Spleen (tissue), 11 donors: ENCODE results near the gene CCNI2. TPM values are rescaled to one million over a fixed set of nuclear protein-coding genes. Genes with fewer than 3 reads are reported as not detected.

Source experiments
- DNase-seq: peaks from one replicate; pipeline ENCODE4 v3.0.0-alpha.2; 2020
- H3K27ac ChIP-seq, 8 donors: fragments of 200-600 bp; sonication (generic) in 7 of 8; 1 replicate in 4 of 8; 2 replicates in 4 of 8; pipeline versions ENCODE4 v1.5.0 to v1.8.0; 2016 to 2021; ENCODE audit warnings: inconsistent platforms in 4 of 8, mild to moderate bottlenecking in 4 of 8, moderate library complexity in 1 of 8
- H3K27me3 ChIP-seq, 7 donors: fragments of 200-600 bp; sonication (generic) in 6 of 7; replicated peaks in 1 of 7; 1 replicate in 4 of 7; 2 replicates in 3 of 7; pipeline versions ENCODE4 v1.5.0 to v1.8.0; 2016 to 2021; ENCODE audit warnings: inconsistent platforms in 3 of 7, mild to moderate bottlenecking in 1 of 7
- H3K36me3 ChIP-seq, 6 donors: fragments of 200-600 bp; sonication (generic) in 5 of 6; 1 replicate in 4 of 6; 2 replicates in 2 of 6; pipeline versions ENCODE4 v1.5.0 to v1.8.0; 2016 to 2021; ENCODE audit warnings: inconsistent platforms in 2 of 6
- H3K4me1 ChIP-seq, 6 donors: fragments of 200-600 bp; sonication (generic) in 5 of 6; 1 replicate in 3 of 6; 2 replicates in 3 of 6; pipeline versions ENCODE4 v1.5.0 to v1.8.0; 2016 to 2021; ENCODE audit warnings: inconsistent platforms in 3 of 6
- H3K4me3 ChIP-seq, 8 donors: fragments of 200-600 bp; sonication (generic) in 7 of 8; 1 replicate in 4 of 8; 2 replicates in 4 of 8; pipeline versions ENCODE4 v1.5.0 to v1.8.0; 2016 to 2021; ENCODE audit warnings: inconsistent platforms in 4 of 8, mild to moderate bottlenecking in 4 of 8, moderate library complexity in 2 of 8
- H3K9me3 ChIP-seq, 8 donors: fragments of 200-600 bp; sonication (generic) in 7 of 8; 1 replicate in 4 of 8; 2 replicates in 4 of 8; pipeline versions ENCODE4 v1.5.0 to v1.8.0; 2016 to 2021; ENCODE audit warnings: inconsistent platforms in 4 of 8
- CTCF ChIP-seq, 11 experiments: fragments of 200-600 bp in 7 of 11; fragments of 450-650 bp in 4 of 11; sonication (generic) in 4 of 11; IDR thresholded peaks in 8 of 11; conservative IDR thresholded peaks in 3 of 11; 1 replicate in 7 of 11; 2 replicates in 4 of 11; pipeline versions ENCODE4 v1.4.0 to v1.8.0; 2016 to 2021; ENCODE audit warnings: antibody characterized with exemption in 11 of 11, inconsistent platforms in 4 of 11, mild to moderate bottlenecking in 1 of 11
- POLR2A ChIP-seq, 3 donors: fragments of 450-650 bp; IDR thresholded peaks; one replicate each; pipeline ENCODE4 v1.5.1; 2017; ENCODE audit warnings: antibody characterized with exemption in 3 of 3, mild to moderate bottlenecking in 1 of 3
- POLR2AphosphoS5 ChIP-seq, 3 donors: sonication (generic); formaldehyde crosslinking; IDR thresholded peaks; one replicate each; pipeline ENCODE4 v1.5.1; 2017; ENCODE audit warnings: antibody characterized with exemption in 3 of 3
- WGBS, 5 donors: extraction: QIAGEN DNeasy Blood & Tissue Kit in 3 of 5; methylation state at CpG; one replicate each; pipeline versions ENCODE4 v1.1.5 to v1.1.7; 2013 to 2018; 5-methylcytosine and 5-hydroxymethylcytosine counted together
- intact Hi-C: fragments of 100-400 bp; cut with DNase I; formaldehyde crosslinking; loops from one replicate; pipeline ENCODE4 v1.15.0; 2023; ENCODE audit warnings: low total_unique reads
- polyA plus RNA-seq, 3 donors: library from polyadenylated mRNA; stranded (reverse); fragments of 200-250 nt; gene quantifications; one replicate each; pipeline ENCODE4 v1.2.1, GENCODE V29; 2013
- total RNA-seq, 7 donors: library from RNA; depleted of rRNA in 3 of 7; stranded (reverse); fragments of >200 nt in 3 of 7; fragmentation: NEBNext Ultra II Directional in 4 of 7; extraction: Animal tissue kit (Norgen Biotek cat#: 25700) in 4 of 7; gene quantifications; one replicate each; pipeline versions ENCODE4 v1.1.0 to v1.2.1, GENCODE V29; 2016 to 2021
- donor health status: healthy with polysubstance abuse.
- donor health status: DM: no; HTN: no; CAD: no; lungs with moderate emphysema.
- donor health status: DM: no; HTN: no; CAD: no.
- donor health status: Bipolar disorder and iron deficiency.
- donor health status: healthy.
- donor health status: DM: no; HTN: no; CAD: no.
- donor health status: DM: yes; HTN: yes; CAD: no.

Gene CCNI2
- total and polyA plus RNA-seq, 10 donors = 0.19 to 5.2 (median 0.98) TPM

GRCh38 chr5:132791026-132791425, 43.8 kb downstream of the CCNI2 start:
- TF ChIP-seq POLR2AphosphoS5 (IDR thresholded peaks at IDR 0.05) = no peak
- no peak for TF ChIP-seq POLR2A (IDR thresholded peaks at IDR 0.05)
- no peak for TF ChIP-seq CTCF (IDR thresholded peaks at IDR 0.05 in 8 of 11, conservative IDR thresholded peaks at IDR 0.05 in 3 of 11)
- intact Hi-C loops = no loop called here

GRCh38 chr5:132797651-132798050, 50.4 kb downstream of the CCNI2 start:
- H3K9me3 ChIP-seq = no peaks in the 10 kb centered on the region

More at GRCh38 chr5:132791026-132791425, 43.8 kb downstream of the CCNI2 start:
- no peak overlapping the region for H3K4me3 ChIP-seq
- H3K4me1 ChIP-seq = no peaks in the 10 kb centered on the region
- DNase-seq = no peak
- no peak overlapping the region for H3K27ac ChIP-seq
- 95 to 98% (median 95%) methylated on average over 3 of the region's 3 CpGs for WGBS, 5 donors
- H3K36me3 ChIP-seq = no peaks in the 10 kb centered on the region
- H3K27me3 ChIP-seq = no peaks in the 10 kb centered on the region
- no peaks in the 10 kb centered on the region for H3K9me3 ChIP-seq

GRCh38 chr5:132799392-132799791, 52.2 kb downstream of the CCNI2 start:
- intact Hi-C loops = no loop called here
- no peak for TF ChIP-seq POLR2A (IDR thresholded peaks at IDR 0.05)
- no peak for TF ChIP-seq POLR2AphosphoS5 (IDR thresholded peaks at IDR 0.05)
- TF ChIP-seq CTCF (IDR thresholded peaks at IDR 0.05 in 8 of 11, conservative IDR thresholded peaks at IDR 0.05 in 3 of 11) = no peak

More at GRCh38 chr5:132797651-132798050, 50.4 kb downstream of the CCNI2 start:
- intact Hi-C loops = no loop called here
- H3K36me3 ChIP-seq = no peaks in the 10 kb centered on the region
- DNase-seq = no peak
- no peak overlapping the region for H3K4me3 ChIP-seq
- WGBS, 5 donors = 72 to 91% (median 79%) methylated on average over 2 of the region's 2 CpGs
- H3K4me1 ChIP-seq = no peaks in the 10 kb centered on the region
- TF ChIP-seq CTCF (IDR thresholded peaks at IDR 0.05 in 8 of 11, conservative IDR thresholded peaks at IDR 0.05 in 3 of 11) = no peak
- TF ChIP-seq POLR2AphosphoS5 (IDR thresholded peaks at IDR 0.05) = no peak
- TF ChIP-seq POLR2A (IDR thresholded peaks at IDR 0.05) = no peak
- H3K27me3 ChIP-seq = peaks cover 0 to 26% (median 0%) of the 10 kb centered on the region in 7 donors
- no peak overlapping the region for H3K27ac ChIP-seq

GRCh38 chr5:132800545-132800944, 53.3 kb downstream of the CCNI2 start:
- no peak for TF ChIP-seq CTCF (IDR thresholded peaks at IDR 0.05 in 8 of 11, conservative IDR thresholded peaks at IDR 0.05 in 3 of 11)
- TF ChIP-seq POLR2AphosphoS5 (IDR thresholded peaks at IDR 0.05) = no peak
- Histone ChIP-seq H3K27ac (no peak overlapping the region), H3K4me3 (no peak overlapping the region), H3K9me3 (no peaks in the 10 kb centered on the region), H3K36me3 (no peaks in the 10 kb centered on the region), H3K4me1 (no peaks in the 10 kb centered on the region), H3K27me3 (peaks cover 0 to 30% (median 0%) of the 10 kb centered on the region in 7 donors)
- WGBS, 5 donors = 83 to 86% (median 84%) methylated on average over 2 of the region's 2 CpGs
- intact Hi-C loops = no loop called here
- no peak for DNase-seq

More at GRCh38 chr5:132799392-132799791, 52.2 kb downstream of the CCNI2 start:
- peaks cover 0 to 30% (median 0%) of the 10 kb centered on the region in 7 donors for H3K27me3 ChIP-seq
- H3K27ac ChIP-seq = no peak overlapping the region
- no peaks in the 10 kb centered on the region for H3K36me3 ChIP-seq
- H3K4me1 ChIP-seq = no peaks in the 10 kb centered on the region
- H3K9me3 ChIP-seq = no peaks in the 10 kb centered on the region
- no peak for DNase-seq
- no peak overlapping the region for H3K4me3 ChIP-seq
- WGBS, 5 donors = 66 to 82% (median 68%) methylated on average over 2 of the region's 2 CpGs
